Spinal cord (tissue), 4 donors: ENCODE results near the gene RNASE4. TPM values are rescaled to one million over a fixed set of nuclear protein-coding genes. Genes with fewer than 3 reads are reported as not detected.

Source experiments
- polyA plus RNA-seq, 2 donors: library from polyadenylated mRNA; unstranded; fragments of 120-200 nt; gene quantifications; one replicate each; pipeline ENCODE4 v1.2.1, GENCODE V29; 2013; ENCODE audit not compliant: insufficient read length in 2 of 2
- small RNA-seq: library from RNA; depleted of rRNA; stranded (forward); fragments of <200 nt; gene quantifications from one replicate; pipeline ENCODE3, GENCODE V24; 2014; ENCODE audit warnings: low replicate concordance
- total RNA-seq, 2 donors: library from RNA; depleted of rRNA in 1 of 2; stranded (reverse); fragments of 120-200 nt in 1 of 2; fragments of >200 nt in 1 of 2; gene quantifications; one replicate each; pipeline versions ENCODE4 v1.2.3 to v1.2.4, GENCODE V29; 2013 to 2014

The RNASE4 gene
- total and polyA plus RNA-seq, 4 donors, result 0.48 to 13.8 (median 6.6) TPM

Small RNA genes lying within 50 kb of the gene (small RNA-seq; reads per million reads assigned to genes)
- gene RF00019, result not detected

Other genes starting within 250 kb of the RNASE4 start
- 1 to 10 TPM in 1 of 2 donors, under 1 TPM in 1; 0.89 to 2.1 TPM for gene KLHL33, start 248.4 kb upstream of the RNASE4 start, total RNA-seq
- under 1 TPM; 0.46 to 0.72 TPM for gene KLHL33, start 248.4 kb upstream of the RNASE4 start, polyA plus RNA-seq
- 10 to 100 TPM; 34.6 to 58.6 TPM for gene OSGEP, start 229.7 kb upstream of the RNASE4 start, total RNA-seq
- gene OSGEP, start 229.7 kb upstream of the RNASE4 start, polyA plus RNA-seq, result 10 to 100 TPM; 65.2 to 90.7 TPM
- 10 to 100 TPM; 40.8 to 80.9 TPM for gene APEX1, start 229.3 kb upstream of the RNASE4 start, total RNA-seq
- gene APEX1, start 229.3 kb upstream of the RNASE4 start, polyA plus RNA-seq, result 100 to 1,000 TPM; 177 to 182 TPM
- 10 to 100 TPM; 25.8 to 27.1 TPM for gene PIP4P1, start 223.1 kb upstream of the RNASE4 start, total RNA-seq
- 10 to 100 TPM; 59.3 to 64.4 TPM for gene PIP4P1, start 223.1 kb upstream of the RNASE4 start, polyA plus RNA-seq
- gene PNP, start 215.2 kb upstream of the RNASE4 start, total RNA-seq, result 10 to 100 TPM; 23.6 to 25.5 TPM
- gene PNP, start 215.2 kb upstream of the RNASE4 start, polyA plus RNA-seq, result 10 to 100 TPM; 20.9 to 27.3 TPM
- gene RNASE10, start 179.0 kb upstream of the RNASE4 start, total RNA-seq, result under 1 TPM in 1 of 2 donors, not detected in 1; 0.28 TPM
- gene RNASE10, start 179.0 kb upstream of the RNASE4 start, polyA plus RNA-seq, result not detected
- gene RNASE9, start 123.5 kb upstream of the RNASE4 start, total RNA-seq, result not detected
- gene RNASE9, start 123.5 kb upstream of the RNASE4 start, polyA plus RNA-seq, result not detected
- not detected for gene RNASE11, start 96.6 kb upstream of the RNASE4 start, total RNA-seq
- not detected for gene RNASE11, start 96.6 kb upstream of the RNASE4 start, polyA plus RNA-seq
- gene RNASE12, start 93.2 kb upstream of the RNASE4 start, total RNA-seq, result not detected
- not detected for gene RNASE12, start 93.2 kb upstream of the RNASE4 start, polyA plus RNA-seq
- not detected for gene OR6S1, start 42.9 kb upstream of the RNASE4 start, total RNA-seq
- not detected for gene OR6S1, start 42.9 kb upstream of the RNASE4 start, polyA plus RNA-seq
- gene ANG, start 4.2 kb downstream of the RNASE4 start, total RNA-seq, result 1 to 10 TPM; 2.6 to 6.0 TPM
- gene ANG, start 4.2 kb downstream of the RNASE4 start, polyA plus RNA-seq, result 1 to 10 TPM; 1.4 to 2.8 TPM
- not detected for gene EDDM3A, start 61.3 kb downstream of the RNASE4 start, total RNA-seq
- not detected for gene EDDM3A, start 61.3 kb downstream of the RNASE4 start, polyA plus RNA-seq
- gene EDDM3B, start 83.8 kb downstream of the RNASE4 start, total RNA-seq, result not detected
- not detected for gene EDDM3B, start 83.8 kb downstream of the RNASE4 start, polyA plus RNA-seq
- gene RNASE6, start 96.7 kb downstream of the RNASE4 start, total RNA-seq, result 10 to 100 TPM in 1 of 2 donors, 1 to 10 TPM in 1; 8.7 to 11.3 TPM
- 1 to 10 TPM; 4.3 to 6.1 TPM for gene RNASE6, start 96.7 kb downstream of the RNASE4 start, polyA plus RNA-seq
- 100 to 1,000 TPM in 1 of 2 donors, 10 to 100 TPM in 1; 99.1 to 223 TPM for gene RNASE1, start 118.3 kb downstream of the RNASE4 start, total RNA-seq
- gene RNASE1, start 118.3 kb downstream of the RNASE4 start, polyA plus RNA-seq, result 10 to 100 TPM; 50.2 to 77.1 TPM
- 1 to 10 TPM in 1 of 2 donors, under 1 TPM in 1; 0.55 to 3.7 TPM for gene RNASE3, start 206.8 kb downstream of the RNASE4 start, total RNA-seq
- gene RNASE3, start 206.8 kb downstream of the RNASE4 start, polyA plus RNA-seq, result under 1 TPM in 1 of 2 donors, not detected in 1; 0.24 TPM